ENCODE results near the gene SETD4.

- TF ChIP-seq FOXM1 (IDR thresholded peaks at IDR 0.05; ENCODE audit: borderline replicate concordance, low read depth) = no peak
- no peak for TF ChIP-seq REST (IDR thresholded peaks at IDR 0.05; ENCODE audit: low read depth)
Observed at GRCh38 chr21:36004441-36004840, 55.9 kb downstream of the SETD4 start.

Measured in Ishikawa (cell line).